Measurements from ENCODE around the gene RTN3. TPM values are rescaled to one million over a fixed set of nuclear protein-coding genes. Genes with fewer than 3 reads are reported as not detected.

Gene RTN3
- total RNA-seq, 2 donors from 2014 or later, result 128 to 160 TPM

DNA sequence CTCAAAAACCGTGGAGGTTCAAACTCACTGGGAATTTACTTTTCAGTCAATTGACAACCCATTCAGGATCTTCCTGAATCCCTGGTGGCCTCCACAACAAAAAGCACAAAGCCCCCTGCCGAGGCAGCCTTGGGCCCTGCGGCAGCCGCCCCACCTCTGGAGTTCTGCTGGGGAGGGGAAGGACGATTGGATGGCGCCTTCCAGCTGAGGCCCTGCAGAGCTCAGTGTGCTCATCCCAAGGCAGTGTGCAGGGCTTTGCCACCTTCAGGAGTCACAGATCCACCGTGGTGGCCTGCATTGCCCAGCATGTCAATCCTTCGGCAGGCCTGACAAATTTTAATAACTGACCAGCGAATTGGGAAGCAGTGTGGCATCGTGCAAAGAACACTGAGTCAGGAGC, 79.9 kb downstream of the RTN3 start:
- Mint-ChIP-seq H3K36me3 (ENCODE audit: low read depth) (peaks cover 43% of the 10 kb centered on the region), H3K9me3 (no peaks in the 10 kb centered on the region), H3K27me3 (ENCODE audit: insufficient read depth) (no peaks in the 10 kb centered on the region), H3K27ac (peak overlapping the region; percentile 90), H3K4me1 (peaks cover 29% of the 10 kb centered on the region), H3K4me3 (peak overlapping the region; percentile 89)
- 9 to 15% methylated on average over 4 to 10 of the region's 10 CpGs for WGBS, 2 experiments (ENCODE audit: insufficient coverage in 1 of 2, insufficient read length in 1 of 2)
- Histone ChIP-seq H3K9me3 (ENCODE audit: control insufficient read depth, low read length) (no peaks in the 10 kb centered on the region), H3K4me3 (ENCODE audit: low read length) (peak overlapping the region; percentile 82), H3K27me3 (ENCODE audit: control insufficient read depth, insufficient read depth, low read length, poor library complexity, severe bottlenecking) (no peaks in the 10 kb centered on the region), H3K9ac (ENCODE audit: extremely low read depth, low read length, poor library complexity, severe bottlenecking) (peak overlapping the region; percentile 19), H3K4me1 (ENCODE audit: control insufficient read depth, insufficient read depth, low read length) (peaks cover 8% of the 10 kb centered on the region), H3K36me3 (ENCODE audit: control insufficient read depth, insufficient read depth, low read length) (peaks cover 34% of the 10 kb centered on the region), H3K27ac (ENCODE audit: low read depth, low read length) (peak overlapping the region; percentile 84)
- TF ChIP-seq, protein P1, sequence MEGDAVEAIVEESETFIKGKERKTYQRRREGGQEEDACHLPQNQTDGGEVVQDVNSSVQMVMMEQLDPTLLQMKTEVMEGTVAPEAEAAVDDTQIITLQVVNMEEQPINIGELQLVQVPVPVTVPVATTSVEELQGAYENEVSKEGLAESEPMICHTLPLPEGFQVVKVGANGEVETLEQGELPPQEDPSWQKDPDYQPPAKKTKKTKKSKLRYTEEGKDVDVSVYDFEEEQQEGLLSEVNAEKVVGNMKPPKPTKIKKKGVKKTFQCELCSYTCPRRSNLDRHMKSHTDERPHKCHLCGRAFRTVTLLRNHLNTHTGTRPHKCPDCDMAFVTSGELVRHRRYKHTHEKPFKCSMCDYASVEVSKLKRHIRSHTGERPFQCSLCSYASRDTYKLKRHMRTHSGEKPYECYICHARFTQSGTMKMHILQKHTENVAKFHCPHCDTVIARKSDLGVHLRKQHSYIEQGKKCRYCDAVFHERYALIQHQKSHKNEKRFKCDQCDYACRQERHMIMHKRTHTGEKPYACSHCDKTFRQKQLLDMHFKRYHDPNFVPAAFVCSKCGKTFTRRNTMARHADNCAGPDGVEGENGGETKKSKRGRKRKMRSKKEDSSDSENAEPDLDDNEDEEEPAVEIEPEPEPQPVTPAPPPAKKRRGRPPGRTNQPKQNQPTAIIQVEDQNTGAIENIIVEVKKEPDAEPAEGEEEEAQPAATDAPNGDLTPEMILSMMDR (conservative IDR thresholded peaks at IDR 0.05), result no peak
- DNase-seq, result peak; percentile 92

DNA sequence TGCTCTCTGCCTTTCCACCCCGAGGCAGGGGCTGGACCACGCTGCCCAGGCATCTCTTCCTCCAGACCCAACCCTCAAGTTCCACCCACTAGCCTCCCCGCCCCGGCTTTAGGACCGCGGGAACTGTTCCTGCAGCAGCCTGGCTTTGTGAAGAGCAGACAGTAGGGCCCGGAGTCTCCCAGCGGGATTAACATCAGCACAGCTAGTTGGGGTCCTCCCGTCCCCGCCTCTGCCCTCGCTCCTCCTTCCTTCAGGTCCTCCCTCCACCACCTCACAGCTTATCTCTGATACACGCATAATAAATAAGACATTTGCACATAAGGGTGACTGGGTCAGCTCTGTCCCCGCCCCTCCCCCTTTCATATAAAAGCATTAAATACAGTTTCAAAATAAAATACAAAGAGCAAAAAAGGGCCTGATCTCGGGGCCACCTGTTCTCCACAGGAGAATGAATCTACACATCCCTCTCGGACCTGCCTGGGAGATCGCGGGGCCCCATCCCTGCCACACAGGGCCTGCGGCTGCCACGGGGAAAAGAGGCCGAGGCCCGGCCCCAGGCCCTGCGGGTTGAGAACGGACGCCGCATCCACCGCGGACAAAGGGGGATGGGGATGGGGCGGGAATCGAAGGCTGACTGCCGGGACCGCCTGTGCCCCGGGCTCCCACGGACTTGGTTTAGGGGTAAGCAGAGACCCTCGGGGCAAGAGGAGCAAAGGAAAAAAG, 80.8 kb downstream of the RTN3 start:
- Histone ChIP-seq H3K4me1 (ENCODE audit: control insufficient read depth, insufficient read depth, low read length) (peaks cover 8% of the 10 kb centered on the region), H3K27ac (ENCODE audit: low read depth, low read length) (peak overlapping the region; percentile 84), H3K4me3 (ENCODE audit: low read length) (peak overlapping the region; percentile 82), H3K27me3 (ENCODE audit: control insufficient read depth, insufficient read depth, low read length, poor library complexity, severe bottlenecking) (no peaks in the 10 kb centered on the region), H3K9me3 (ENCODE audit: control insufficient read depth, low read length) (no peaks in the 10 kb centered on the region), H3K9ac (ENCODE audit: extremely low read depth, low read length, poor library complexity, severe bottlenecking) (peak overlapping the region; percentile 59), H3K36me3 (ENCODE audit: control insufficient read depth, insufficient read depth, low read length) (peaks cover 27% of the 10 kb centered on the region)
- peaks cover 34% of the 10 kb centered on the region for H3K36me3 Mint-ChIP-seq (ENCODE audit: low read depth)
- H3K27me3 Mint-ChIP-seq (ENCODE audit: insufficient read depth), result no peaks in the 10 kb centered on the region
- WGBS, 2 experiments (ENCODE audit: insufficient coverage in 1 of 2, insufficient read length in 1 of 2), result 5 to 10% methylated on average over 13 to 34 of the region's 34 CpGs
- no peaks in the 10 kb centered on the region for H3K9me3 Mint-ChIP-seq
- H3K4me3 Mint-ChIP-seq, result peak overlapping the region; percentile 89
- peak; percentile 95 for DNase-seq
- TF ChIP-seq, protein P1 (conservative IDR thresholded peaks at IDR 0.05), result no peak
- H3K27ac Mint-ChIP-seq, result peak overlapping the region; percentile 90
- H3K4me1 Mint-ChIP-seq, result peaks cover 36% of the 10 kb centered on the region

DNA sequence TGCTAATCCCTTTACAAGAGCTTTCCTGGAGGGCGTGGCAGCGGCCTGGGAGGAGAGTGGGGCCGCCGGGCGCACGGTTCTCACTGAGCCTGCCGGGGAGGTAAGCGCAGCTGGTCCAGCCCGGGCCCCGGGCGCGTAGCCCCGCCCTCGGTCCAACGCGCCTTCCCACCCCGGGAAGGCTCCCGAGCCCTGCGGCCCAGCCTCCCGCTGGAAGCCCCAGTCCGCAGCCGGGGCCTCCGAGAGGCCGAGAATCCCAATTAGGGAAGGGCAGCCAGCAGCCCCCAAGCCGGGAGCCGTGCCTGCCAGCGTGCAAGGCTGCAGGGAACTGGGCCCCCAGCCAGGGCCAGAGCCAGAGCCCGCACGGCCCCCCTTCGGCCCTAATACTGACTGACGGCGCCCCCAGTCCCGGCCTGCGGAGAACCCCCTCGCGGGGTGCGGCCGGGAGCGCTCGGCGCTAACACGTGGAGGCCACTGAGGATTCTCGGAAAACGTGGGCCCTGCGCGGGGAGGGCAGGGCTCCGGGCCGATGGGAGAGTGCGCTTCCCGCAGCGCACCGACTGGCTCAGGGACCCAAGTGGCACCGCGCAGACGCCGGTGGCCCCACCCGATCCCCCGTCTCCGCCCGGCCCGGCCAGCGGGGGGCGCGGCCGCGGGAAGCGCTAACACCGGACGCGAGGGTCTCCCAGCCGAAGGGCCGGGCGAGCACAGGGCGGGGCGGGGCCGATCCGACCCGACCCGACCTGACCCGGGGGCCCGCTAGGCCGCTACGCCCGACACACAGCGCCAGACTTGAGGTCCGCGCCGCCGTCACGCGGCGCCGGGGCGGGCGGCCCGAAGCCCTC, 81.6 kb downstream of the RTN3 start:
- Histone ChIP-seq H3K27me3 (ENCODE audit: control insufficient read depth, insufficient read depth, low read length, poor library complexity, severe bottlenecking) (no peaks in the 10 kb centered on the region), H3K27ac (ENCODE audit: low read depth, low read length) (peak overlapping the region; percentile 84), H3K4me1 (ENCODE audit: control insufficient read depth, insufficient read depth, low read length) (peaks cover 8% of the 10 kb centered on the region), H3K4me3 (ENCODE audit: low read length) (peak overlapping the region; percentile 82), H3K36me3 (ENCODE audit: control insufficient read depth, insufficient read depth, low read length) (peaks cover 22% of the 10 kb centered on the region), H3K9me3 (ENCODE audit: control insufficient read depth, low read length) (no peaks in the 10 kb centered on the region), H3K9ac (ENCODE audit: extremely low read depth, low read length, poor library complexity, severe bottlenecking) (peak overlapping the region; percentile 59)
- Mint-ChIP-seq H3K36me3 (ENCODE audit: low read depth) (peaks cover 29% of the 10 kb centered on the region), H3K27ac (peak overlapping the region; percentile 90), H3K27me3 (ENCODE audit: insufficient read depth) (no peaks in the 10 kb centered on the region), H3K4me1 (peaks cover 39% of the 10 kb centered on the region), H3K4me3 (peak overlapping the region; percentile 89), H3K9me3 (no peaks in the 10 kb centered on the region)
- DNase-seq, result peak; percentile 85
- TF ChIP-seq, protein P1 (conservative IDR thresholded peaks at IDR 0.05), result peak; percentile 43
- 3% methylated on average over 42 to 96 of the region's 96 CpGs for WGBS, 2 experiments (ENCODE audit: insufficient coverage in 1 of 2, insufficient read length in 1 of 2)
